OCI-LY1 (cell line): ENCODE data around the gene PLEKHA8.

Source experiments
- H2AFZ ChIP-seq: fragments of 200-600 bp; sonication (generic), shearing (Covaris generic); 2 replicates; pipeline ENCODE4 v1.6.0; 2014; ENCODE audit warnings: antibody characterized with exemption, mild to moderate bottlenecking, low read length
- H3F3A ChIP-seq: fragments of 200-600 bp; sonication (generic), shearing (Covaris generic); 2 replicates; pipeline ENCODE4 v1.6.0; 2014; ENCODE audit warnings: mild to moderate bottlenecking, antibody characterized with exemption, low read length, moderate library complexity; ENCODE audit not compliant: insufficient read depth
- H3K27ac ChIP-seq: fragments of 200-600 bp; sonication (generic); 2 replicates; pipeline ENCODE4 v1.5.1; 2014; ENCODE audit warnings: low read length, mixed run types, mild to moderate bottlenecking, low read depth; ENCODE audit not compliant: poor library complexity, severe bottlenecking
- H3K27me3 ChIP-seq: fragments of 200-600 bp; sonication (generic); 2 replicates; pipeline ENCODE4 v1.6.0; 2014; ENCODE audit warnings: antibody characterized with exemption, mild to moderate bottlenecking, low read length, moderate library complexity; ENCODE audit not compliant: insufficient read depth
- H3K36me3 ChIP-seq: fragments of 200-600 bp; sonication (generic); 2 replicates; pipeline ENCODE4 v1.6.1; 2014; ENCODE audit warnings: mild to moderate bottlenecking, antibody characterized with exemption, low read length, moderate library complexity, mixed read lengths; ENCODE audit not compliant: insufficient read depth
- H3K4me1 ChIP-seq: fragments of 200-600 bp; sonication (generic); 2 replicates; pipeline ENCODE4 v1.5.1; 2014; ENCODE audit warnings: mild to moderate bottlenecking, low read length, moderate library complexity; ENCODE audit not compliant: insufficient read depth, severe bottlenecking
- H3K4me2 ChIP-seq: fragments of 200-600 bp; sonication (generic), shearing (Covaris generic); 2 replicates; pipeline ENCODE4 v1.6.1; 2014; ENCODE audit warnings: low read length
- H3K4me3 ChIP-seq: fragments of 200-600 bp; sonication (generic); 2 replicates; pipeline ENCODE4 v1.5.1; 2014; ENCODE audit warnings: low read length, low read depth, mild to moderate bottlenecking, mixed read lengths; ENCODE audit not compliant: poor library complexity, severe bottlenecking
- H3K79me2 ChIP-seq: fragments of 200-600 bp; shearing (Covaris generic); 2 replicates; pipeline ENCODE4 v1.6.1; 2016; ENCODE audit warnings: mixed run types, low read length, mixed read lengths; ENCODE audit not compliant: insufficient read depth
- H3K9ac ChIP-seq: fragments of 200-600 bp; sonication (generic), shearing (Covaris generic); 2 replicates; pipeline ENCODE4 v1.6.1; 2014; ENCODE audit warnings: mild to moderate bottlenecking, low read length, mixed read lengths
- H3K9me2 ChIP-seq: fragments of 200-600 bp; sonication (generic), shearing (Covaris generic); 2 replicates; pipeline ENCODE4 v1.6.1; 2014; ENCODE audit warnings: low read depth, mild to moderate bottlenecking, low read length, mixed read lengths
- H3K9me3 ChIP-seq: fragments of 200-600 bp; shearing (Covaris generic); 2 replicates; pipeline ENCODE4 v1.6.1; 2014; ENCODE audit warnings: low read length, mixed read lengths
- H4K20me1 ChIP-seq: fragments of 200-600 bp; sonication (generic), shearing (Covaris generic); 2 replicates; pipeline ENCODE4 v1.6.0; 2016; ENCODE audit warnings: mild to moderate bottlenecking, low read length; ENCODE audit not compliant: insufficient read depth
- EZH2 ChIP-seq: fragments of 200-600 bp; sonication (generic), shearing (Covaris generic); IDR thresholded peaks from 2 replicates; pipeline ENCODE4 v1.8.0; 2017; ENCODE audit warnings: borderline replicate concordance, mixed run types, mild to moderate bottlenecking, antibody characterized with exemption, low read length, moderate library complexity, mixed read lengths
- TF ChIP-seq, protein P1 (sequence below): fragments of 200-600 bp; sonication (generic), shearing (Covaris generic); IDR thresholded peaks from 2 replicates; pipeline ENCODE4 v1.5.1; 2017; ENCODE audit warnings: mild to moderate bottlenecking, antibody characterized with exemption, low read length, moderate library complexity, mixed read lengths

Gene PLEKHA8

GRCh38 chr7:30176463-30177109 lies 148.4 kb downstream of the PLEKHA8 start:
- no peaks in the 10 kb centered on the region for H3F3A ChIP-seq
- no peaks in the 10 kb centered on the region for H3K27me3 ChIP-seq
- no peak overlapping the region for H3K4me3 ChIP-seq
- H3K36me3 ChIP-seq = no peaks in the 10 kb centered on the region
- H3K9me3 ChIP-seq = no peaks in the 10 kb centered on the region
- no peak for TF ChIP-seq EZH2
- H3K9me2 ChIP-seq = no peaks in the 10 kb centered on the region
- peak overlapping the region; percentile 3; the same call in 1 of the 2 replicates for H3K9ac ChIP-seq
- no peaks in the 10 kb centered on the region for H4K20me1 ChIP-seq
- H3K4me2 ChIP-seq = peak overlapping the region; percentile 14; the same call in 1 of the 2 replicates
- H2AFZ ChIP-seq = no peak overlapping the region
- peaks cover 64% of the 10 kb centered on the region for H3K4me1 ChIP-seq
- H3K27ac ChIP-seq = peak overlapping the region; percentile 31
- H3K79me2 ChIP-seq = no peaks in the 10 kb centered on the region

DNA sequence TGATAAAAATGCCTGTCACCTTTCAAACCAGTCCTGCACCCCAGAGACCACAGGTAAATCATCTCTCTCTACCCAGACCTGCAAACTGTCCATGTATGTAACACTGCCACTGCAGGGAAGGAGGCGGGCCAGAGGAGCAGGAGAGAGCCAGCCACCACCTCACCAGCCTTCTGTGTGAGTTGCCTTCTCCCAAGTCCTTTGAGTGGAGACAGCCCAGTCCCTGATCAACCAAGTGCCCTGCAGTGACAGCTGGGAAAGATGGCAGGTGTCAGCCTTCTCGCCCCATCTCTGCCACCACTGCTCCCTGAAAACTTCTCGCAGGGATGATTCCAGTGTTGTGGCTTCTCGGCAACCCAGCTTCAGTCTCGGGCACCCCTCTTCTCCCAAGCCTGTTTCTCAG lies 149.0 kb downstream of the PLEKHA8 start:
- H3K27me3 ChIP-seq = no peaks in the 10 kb centered on the region
- no peak overlapping the region for H3K4me2 ChIP-seq
- no peaks in the 10 kb centered on the region for H3K9me2 ChIP-seq
- TF ChIP-seq, protein P1, sequence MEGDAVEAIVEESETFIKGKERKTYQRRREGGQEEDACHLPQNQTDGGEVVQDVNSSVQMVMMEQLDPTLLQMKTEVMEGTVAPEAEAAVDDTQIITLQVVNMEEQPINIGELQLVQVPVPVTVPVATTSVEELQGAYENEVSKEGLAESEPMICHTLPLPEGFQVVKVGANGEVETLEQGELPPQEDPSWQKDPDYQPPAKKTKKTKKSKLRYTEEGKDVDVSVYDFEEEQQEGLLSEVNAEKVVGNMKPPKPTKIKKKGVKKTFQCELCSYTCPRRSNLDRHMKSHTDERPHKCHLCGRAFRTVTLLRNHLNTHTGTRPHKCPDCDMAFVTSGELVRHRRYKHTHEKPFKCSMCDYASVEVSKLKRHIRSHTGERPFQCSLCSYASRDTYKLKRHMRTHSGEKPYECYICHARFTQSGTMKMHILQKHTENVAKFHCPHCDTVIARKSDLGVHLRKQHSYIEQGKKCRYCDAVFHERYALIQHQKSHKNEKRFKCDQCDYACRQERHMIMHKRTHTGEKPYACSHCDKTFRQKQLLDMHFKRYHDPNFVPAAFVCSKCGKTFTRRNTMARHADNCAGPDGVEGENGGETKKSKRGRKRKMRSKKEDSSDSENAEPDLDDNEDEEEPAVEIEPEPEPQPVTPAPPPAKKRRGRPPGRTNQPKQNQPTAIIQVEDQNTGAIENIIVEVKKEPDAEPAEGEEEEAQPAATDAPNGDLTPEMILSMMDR = no peak
- TF ChIP-seq EZH2 = no peak
- no peaks in the 10 kb centered on the region for H3F3A ChIP-seq
- H3K4me3 ChIP-seq = no peak overlapping the region
- peak overlapping the region; percentile 3; the same call in 1 of the 2 replicates for H3K9ac ChIP-seq
- peak overlapping the region; percentile 31 for H3K27ac ChIP-seq
- no peaks in the 10 kb centered on the region for H3K79me2 ChIP-seq
- no peaks in the 10 kb centered on the region for H3K9me3 ChIP-seq
- no peaks in the 10 kb centered on the region for H4K20me1 ChIP-seq
- H3K4me1 ChIP-seq = peaks cover 64% of the 10 kb centered on the region
- no peaks in the 10 kb centered on the region for H3K36me3 ChIP-seq
- no peak overlapping the region for H2AFZ ChIP-seq

DNA sequence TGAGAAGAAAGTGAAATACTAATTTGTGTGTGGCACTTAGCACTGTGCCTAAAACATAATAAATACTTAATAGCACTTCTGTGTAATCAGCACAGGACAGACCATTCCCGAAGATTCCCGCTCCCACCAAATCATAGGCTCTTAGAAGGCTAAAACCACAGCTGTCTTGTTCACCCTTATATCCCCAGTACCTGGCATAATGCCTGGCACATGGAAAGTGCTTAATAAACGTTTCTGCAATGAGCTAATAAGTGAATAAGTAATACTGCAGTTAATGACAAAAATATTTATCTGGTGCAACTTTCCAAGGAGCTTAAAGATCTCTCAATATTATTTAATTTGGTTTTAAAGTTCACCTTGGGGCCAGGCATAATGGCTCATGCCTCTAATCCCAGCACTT lies 149.8 kb downstream of the PLEKHA8 start:
- H3K27me3 ChIP-seq = no peaks in the 10 kb centered on the region
- H3K4me1 ChIP-seq = peaks cover 63% of the 10 kb centered on the region
- no peaks in the 10 kb centered on the region for H3K36me3 ChIP-seq
- no peaks in the 10 kb centered on the region for H4K20me1 ChIP-seq
- H3K27ac ChIP-seq = no peak overlapping the region
- H3K79me2 ChIP-seq = no peaks in the 10 kb centered on the region
- H3K9ac ChIP-seq = no peak overlapping the region
- no peaks in the 10 kb centered on the region for H3F3A ChIP-seq
- H3K9me2 ChIP-seq = no peaks in the 10 kb centered on the region
- H3K4me3 ChIP-seq = no peak overlapping the region
- TF ChIP-seq, protein P1 = no peak
- no peak for TF ChIP-seq EZH2
- no peaks in the 10 kb centered on the region for H3K9me3 ChIP-seq
- H3K4me2 ChIP-seq = no peak overlapping the region
- H2AFZ ChIP-seq = no peak overlapping the region
